Measurements from ENCODE around the gene MARK3.

DNA sequence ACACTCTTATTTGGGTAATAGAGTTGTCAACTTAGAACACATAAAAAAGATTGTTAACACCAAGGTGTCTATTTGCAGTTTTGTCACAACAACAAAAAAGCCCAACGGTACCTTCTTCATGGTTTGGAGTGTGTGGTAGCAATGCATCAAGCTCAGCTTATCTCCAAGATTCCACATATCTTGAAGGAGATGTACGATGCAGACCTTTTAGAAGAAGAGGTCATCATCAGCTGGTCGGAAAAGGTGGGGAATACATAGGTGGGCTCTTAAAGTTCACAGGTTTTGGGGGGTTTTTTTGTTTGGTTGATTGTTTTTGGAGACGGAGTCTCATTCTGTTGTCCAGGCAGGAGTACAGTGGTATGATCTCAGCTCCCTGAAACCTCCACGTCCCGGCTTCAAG is 45.7 kb upstream of the MARK3 start:
- TF ChIP-seq CTCF (IDR thresholded peaks at IDR 0.05) (no peak), POLR2AphosphoS5 (IDR thresholded peaks at IDR 0.05) (no peak)
